IMR-90 (cell line): ENCODE measurements around the gene RAB11FIP3. TPM values are rescaled to one million over a fixed set of nuclear protein-coding genes. Genes with fewer than 3 reads are reported as not detected.

Source experiments
- ATAC-seq: fragments of 200-7000 bp; cut with Tn5 transposase; 2 replicates; pipeline ENCODE4 v1.9.1; 2020; ENCODE audit warnings: low read depth, mild to moderate bottlenecking, moderate library complexity
- BruUV-seq: library from RNA; stranded (reverse); fragments of 400-500 nt; replicated peaks from 2 replicates; lab custom pipeline; 2021; lab: Mats Ljungman, UMichigan
- CTCF ChIA-PET: fragments of 300-600 bp; formaldehyde crosslinking; extraction: SDS; loops from one replicate; lab custom pipeline; 2021; ENCODE audit warnings: antibody characterized with exemption; lab: Yijun Ruan, JAX
- POLR2A ChIA-PET: fragments of 300-600 bp; sonication (Branson Sonifier 250); formaldehyde crosslinking; loops from one replicate; lab custom pipeline; 2022; ENCODE audit warnings: antibody characterized with exemption; ENCODE audit not compliant: unreplicated experiment; lab: Charles Lee
- DNase-seq: peaks from one replicate; pipeline ENCODE4 v3.0.0; 2013
- H2AFZ ChIP-seq: replicated peaks from 2 replicates; pipeline ENCODE3; 2013; ENCODE audit warnings: low read length, mild to moderate bottlenecking; ENCODE audit not compliant: poor library complexity
- H2AK5ac ChIP-seq: 2 replicates; pipeline ENCODE4 v1.6.1; 2013; ENCODE audit warnings: low read depth, low read length, inconsistent platforms
- H2AK9ac ChIP-seq: replicated peaks from 2 replicates; pipeline ENCODE3; 2013; ENCODE audit warnings: mild to moderate bottlenecking, low read depth, low read length, moderate library complexity; ENCODE audit not compliant: poor library complexity
- H2BK120ac ChIP-seq: 2 replicates; pipeline ENCODE4 v1.6.1; 2013; ENCODE audit warnings: low read depth, low read length, inconsistent platforms
- H2BK15ac ChIP-seq: 3 replicates; pipeline ENCODE4 v1.6.1; 2013; ENCODE audit warnings: low read depth, low read length, inconsistent platforms
- H2BK20ac ChIP-seq: 2 replicates; pipeline ENCODE4 v1.6.1; 2013; ENCODE audit warnings: low read depth, mild to moderate bottlenecking, inconsistent platforms, low read length, moderate library complexity
- H2BK5ac ChIP-seq: 2 replicates; pipeline ENCODE4 v1.6.1; 2013; ENCODE audit warnings: mild to moderate bottlenecking, low read depth, low read length, inconsistent platforms; ENCODE audit not compliant: poor library complexity, severe bottlenecking
- H3K14ac ChIP-seq: replicated peaks from 2 replicates; pipeline ENCODE4 v1.6.1; 2013; ENCODE audit warnings: low read depth, low read length, inconsistent platforms
- H3K18ac ChIP-seq: 2 replicates; pipeline ENCODE4 v1.6.1; 2013; ENCODE audit warnings: low read depth, low read length, control low read depth
- H3K23ac ChIP-seq: 2 replicates; pipeline ENCODE4 v1.6.1; 2013; ENCODE audit warnings: low read depth, low read length, inconsistent platforms
- H3K27ac ChIP-seq: 2 replicates; pipeline ENCODE4 v1.5.1; 2013; ENCODE audit warnings: mild to moderate bottlenecking, control low read depth, low read length; ENCODE audit not compliant: insufficient read depth
- H3K27me3 ChIP-seq: 2 replicates; pipeline ENCODE4 v1.6.1; 2013; ENCODE audit warnings: low read length; ENCODE audit not compliant: control insufficient read depth, insufficient read depth
- H3K36me3 ChIP-seq: 2 replicates; pipeline ENCODE4 v1.6.1; 2013; ENCODE audit warnings: low read length, mixed read lengths; ENCODE audit not compliant: control insufficient read depth, insufficient read depth
- H3K4ac ChIP-seq: 2 replicates; pipeline ENCODE4 v1.6.1; 2013; ENCODE audit warnings: low read depth, low read length, inconsistent platforms
- H3K4me1 ChIP-seq: 2 replicates; pipeline ENCODE4 v1.6.1; 2013; ENCODE audit warnings: low read length, mixed read lengths; ENCODE audit not compliant: control insufficient read depth, insufficient read depth
- H3K4me2 ChIP-seq: 2 replicates; pipeline ENCODE4 v1.6.1; 2013; ENCODE audit warnings: low read depth, mild to moderate bottlenecking, control low read depth, low read length, moderate library complexity
- H3K4me3 ChIP-seq: 2 replicates; pipeline ENCODE4 v1.5.1; 2013; ENCODE audit warnings: low read depth, mild to moderate bottlenecking, control low read depth, low read length, moderate library complexity; ENCODE audit not compliant: insufficient read depth
- H3K56ac ChIP-seq: 2 replicates; pipeline ENCODE4 v1.6.1; 2013; ENCODE audit warnings: low read length, inconsistent platforms; ENCODE audit not compliant: insufficient read depth; ENCODE audit errors: extremely low read depth
- H3K79me1 ChIP-seq, 2 experiments: 2 replicates each; pipeline ENCODE4 v1.6.1; 2013; ENCODE audit warnings: low read length in 2 of 2, inconsistent platforms in 1 of 2, low read depth in 1 of 2
- H3K9ac ChIP-seq: 2 replicates; pipeline ENCODE4 v1.6.1; 2013; ENCODE audit warnings: low read depth, low read length, control low read depth
- H3K9me1 ChIP-seq: 2 replicates; pipeline ENCODE4 v1.6.1; 2013; ENCODE audit warnings: low read length, inconsistent platforms; ENCODE audit not compliant: insufficient read depth
- H3K9me3 ChIP-seq: 2 replicates; pipeline ENCODE4 v1.6.1; 2013; ENCODE audit warnings: low read length; ENCODE audit not compliant: control insufficient read depth, insufficient read depth
- H4K20me1 ChIP-seq: 2 replicates; pipeline ENCODE4 v1.6.1; 2013; ENCODE audit warnings: low read length, inconsistent platforms; ENCODE audit not compliant: insufficient read depth
- H4K5ac ChIP-seq: 2 replicates; pipeline ENCODE4 v1.6.1; 2013; ENCODE audit warnings: mild to moderate bottlenecking, low read depth, low read length, control low read depth
- H4K8ac ChIP-seq, 2 experiments: 2 replicates each; pipeline ENCODE4 v1.6.1; 2013; ENCODE audit warnings: low read depth in 2 of 2, low read length in 2 of 2, control low read depth in 1 of 2, inconsistent platforms in 1 of 2
- H4K91ac ChIP-seq: 2 replicates; pipeline ENCODE4 v1.6.1; 2013; ENCODE audit warnings: low read depth, low read length, inconsistent platforms; ENCODE audit not compliant: insufficient read depth
- BHLHE40 ChIP-seq: fragments of 150-350 bp; IDR thresholded peaks from 2 replicates; pipeline ENCODE4 v1.6.1; 2016; ENCODE audit warnings: mild to moderate bottlenecking, low read depth, low read length
- NFE2L2 ChIP-seq: fragments of 150-350 bp; IDR thresholded peaks from 2 replicates; pipeline ENCODE4 v1.6.1; 2016; ENCODE audit warnings: low read depth, mild to moderate bottlenecking, low read length
- POLR2A ChIP-seq: IDR thresholded peaks from 2 replicates; pipeline ENCODE4 v1.6.1; 2012; ENCODE audit warnings: mild to moderate bottlenecking, low read depth, low read length
- RAD21 ChIP-seq: IDR thresholded peaks from 2 replicates; pipeline ENCODE4 v1.6.1; 2012; ENCODE audit warnings: low read length, improper control_type of control experiment
- SMC3 ChIP-seq: fragments of 150-350 bp; IDR thresholded peaks from 2 replicates; pipeline ENCODE4 v1.6.1; 2016; ENCODE audit warnings: low read depth, mild to moderate bottlenecking, antibody characterized with exemption, low read length, moderate library complexity
- WGBS, 2 experiments: methylation state at CpG; one replicate each; pipeline versions ENCODE4 v1.1.5 to v1.1.7; 2013; ENCODE audit warnings: missing lambda C conversion rate in 2 of 2; ENCODE audit not compliant: insufficient read length in 1 of 2; ENCODE audit errors: extremely low coverage in 2 of 2; 5-methylcytosine and 5-hydroxymethylcytosine counted together
- dilution Hi-C: fragments of 300-500 bp; cut with HindIII; formaldehyde crosslinking; loops from one replicate; pipeline ENCODE4 v1.14.3; 2018; ENCODE audit warnings: low sequenced_read_pairs; ENCODE audit not compliant: unreplicated experiment
- in situ Hi-C: fragments of 300-500 bp; cut with MboI; formaldehyde crosslinking; loops from 3 replicates; pipeline ENCODE4 v1.14.3; 2019; ENCODE audit warnings: low sequenced_read_pairs, inconsistent platforms, mixed read lengths
- intact Hi-C: fragments of 100-400 bp; cut with micrococcal nuclease; formaldehyde crosslinking; loops from 2 replicates; pipeline ENCODE4 v1.10.0; 2022
- polyA plus RNA-seq, 3 experiments: library from polyadenylated mRNA; depleted of rRNA; stranded (reverse); fragments of >200 nt; gene quantifications; 2 replicates each; pipeline ENCODE4 v1.2.3, GENCODE V29; 2012; ENCODE audit warnings: low replicate concordance in 1 of 3
- total RNA-seq: library from RNA; depleted of rRNA; stranded (reverse); fragments of >200 nt; gene quantifications from 2 replicates; pipeline ENCODE4 v1.2.3, GENCODE V29; 2012
- TF ChIP-seq, protein P1 (sequence below): fragments of 150-350 bp; IDR thresholded peaks from 2 replicates; pipeline ENCODE4 v1.6.1; 2016; ENCODE audit warnings: low read depth, mild to moderate bottlenecking, low read length, moderate library complexity, borderline replicate concordance
- TF ChIP-seq, protein P2 (sequence below): fragments of 150-350 bp; IDR thresholded peaks from 2 replicates; pipeline ENCODE4 v1.6.1; 2017; ENCODE audit warnings: mild to moderate bottlenecking, antibody characterized with exemption, low read length, low read depth

RAB11FIP3 gene
- total and polyA plus RNA-seq, 2 of the 4 experiments (the other 2 are of a cell fraction), result 7.5 to 22.5 TPM

DNA sequence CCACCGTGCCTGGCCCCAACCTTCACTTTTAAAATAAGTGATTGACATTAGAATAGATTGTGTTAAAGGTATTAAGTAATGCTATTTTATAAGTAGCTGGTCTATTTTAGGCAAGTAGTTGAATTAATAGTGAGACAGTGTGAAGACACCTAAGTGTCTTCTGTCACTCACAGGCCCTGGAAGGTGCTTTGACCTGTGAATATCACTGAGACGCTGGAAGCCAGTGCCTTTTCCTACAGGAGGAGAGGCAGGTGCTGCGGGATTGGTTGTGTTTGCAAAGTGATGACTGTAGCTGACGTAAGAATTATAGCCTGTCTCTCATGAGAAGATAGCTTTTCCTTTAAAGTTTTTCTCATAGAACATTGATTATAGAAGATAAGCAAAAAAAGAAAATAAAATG, 45.0 kb downstream of the RAB11FIP3 start:
- H3K4me3 ChIP-seq, result no peak overlapping the region
- peaks cover 26% of the 10 kb centered on the region for H4K20me1 ChIP-seq
- CTCF ChIA-PET, result no interaction called here
- in situ Hi-C loops (no loop called here), dilution Hi-C loops (no loop called here), intact Hi-C loops (no loop called here)
- no peak overlapping the region for H2BK5ac ChIP-seq
- H4K8ac ChIP-seq, result no peak overlapping the region
- H2AFZ ChIP-seq, result no peak overlapping the region
- H3K36me3 ChIP-seq, result peaks cover 15% of the 10 kb centered on the region
- no peak overlapping the region for H4K91ac ChIP-seq
- no peak overlapping the region for H3K18ac ChIP-seq
- H3K14ac ChIP-seq, result no peak overlapping the region
- no peaks in the 10 kb centered on the region for H3K27me3 ChIP-seq
- no peak for ATAC-seq
- no peak overlapping the region for H4K5ac ChIP-seq
- no peak overlapping the region for H3K4ac ChIP-seq
- POLR2A ChIA-PET, result no interaction called here
- DNase-seq, result no peak
- BruUV-seq, result no TSS peak
- no peaks in the 10 kb centered on the region for H3K9me3 ChIP-seq
- no peak overlapping the region for H3K4me2 ChIP-seq
- whole genome bisulfite sequencing, 2 experiments, result no CpG with 5 or more reads among the region's 4 CpGs
- H3K79me1 ChIP-seq, result peaks cover 11 to 40% of the 10 kb centered on the region in 2 experiments
- H3K9ac ChIP-seq, result no peak overlapping the region
- H2BK15ac ChIP-seq, result no peak overlapping the region
- H2BK20ac ChIP-seq, result no peak overlapping the region
- peaks cover 9% of the 10 kb centered on the region; the same call in 1 of the 2 replicates for H3K9me1 ChIP-seq
- H3K4me1 ChIP-seq, result peaks cover 1% of the 10 kb centered on the region; the same call in 1 of the 2 replicates
- no peak for TF ChIP-seq BHLHE40
- TF ChIP-seq RAD21, result no peak
- TF ChIP-seq, protein P1, sequence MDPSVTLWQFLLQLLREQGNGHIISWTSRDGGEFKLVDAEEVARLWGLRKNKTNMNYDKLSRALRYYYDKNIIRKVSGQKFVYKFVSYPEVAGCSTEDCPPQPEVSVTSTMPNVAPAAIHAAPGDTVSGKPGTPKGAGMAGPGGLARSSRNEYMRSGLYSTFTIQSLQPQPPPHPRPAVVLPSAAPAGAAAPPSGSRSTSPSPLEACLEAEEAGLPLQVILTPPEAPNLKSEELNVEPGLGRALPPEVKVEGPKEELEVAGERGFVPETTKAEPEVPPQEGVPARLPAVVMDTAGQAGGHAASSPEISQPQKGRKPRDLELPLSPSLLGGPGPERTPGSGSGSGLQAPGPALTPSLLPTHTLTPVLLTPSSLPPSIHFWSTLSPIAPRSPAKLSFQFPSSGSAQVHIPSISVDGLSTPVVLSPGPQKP, result no peak
- no peak for TF ChIP-seq SMC3
- TF ChIP-seq POLR2A, result no peak
- TF ChIP-seq, protein P2, sequence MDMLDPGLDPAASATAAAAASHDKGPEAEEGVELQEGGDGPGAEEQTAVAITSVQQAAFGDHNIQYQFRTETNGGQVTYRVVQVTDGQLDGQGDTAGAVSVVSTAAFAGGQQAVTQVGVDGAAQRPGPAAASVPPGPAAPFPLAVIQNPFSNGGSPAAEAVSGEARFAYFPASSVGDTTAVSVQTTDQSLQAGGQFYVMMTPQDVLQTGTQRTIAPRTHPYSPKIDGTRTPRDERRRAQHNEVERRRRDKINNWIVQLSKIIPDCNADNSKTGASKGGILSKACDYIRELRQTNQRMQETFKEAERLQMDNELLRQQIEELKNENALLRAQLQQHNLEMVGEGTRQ, result no peak
- TF ChIP-seq NFE2L2, result no peak
- no peak overlapping the region for H3K27ac ChIP-seq
- H3K23ac ChIP-seq, result no peak overlapping the region
- no peak overlapping the region for H2AK9ac ChIP-seq
- H2BK120ac ChIP-seq, result no peak overlapping the region
- no peak overlapping the region for H2AK5ac ChIP-seq
- no peak overlapping the region for H3K56ac ChIP-seq
